HG03095 (cell line): ENCODE results near the gene FBXL7.

Experiments
- ATAC-seq: cut with Tn5 transposase; IDR thresholded peaks from one replicate; pipeline ENCODE4 v1.9.1; 2021; ENCODE audit warnings: moderate library complexity; ENCODE audit not compliant: unreplicated experiment

Gene FBXL7

DNA sequence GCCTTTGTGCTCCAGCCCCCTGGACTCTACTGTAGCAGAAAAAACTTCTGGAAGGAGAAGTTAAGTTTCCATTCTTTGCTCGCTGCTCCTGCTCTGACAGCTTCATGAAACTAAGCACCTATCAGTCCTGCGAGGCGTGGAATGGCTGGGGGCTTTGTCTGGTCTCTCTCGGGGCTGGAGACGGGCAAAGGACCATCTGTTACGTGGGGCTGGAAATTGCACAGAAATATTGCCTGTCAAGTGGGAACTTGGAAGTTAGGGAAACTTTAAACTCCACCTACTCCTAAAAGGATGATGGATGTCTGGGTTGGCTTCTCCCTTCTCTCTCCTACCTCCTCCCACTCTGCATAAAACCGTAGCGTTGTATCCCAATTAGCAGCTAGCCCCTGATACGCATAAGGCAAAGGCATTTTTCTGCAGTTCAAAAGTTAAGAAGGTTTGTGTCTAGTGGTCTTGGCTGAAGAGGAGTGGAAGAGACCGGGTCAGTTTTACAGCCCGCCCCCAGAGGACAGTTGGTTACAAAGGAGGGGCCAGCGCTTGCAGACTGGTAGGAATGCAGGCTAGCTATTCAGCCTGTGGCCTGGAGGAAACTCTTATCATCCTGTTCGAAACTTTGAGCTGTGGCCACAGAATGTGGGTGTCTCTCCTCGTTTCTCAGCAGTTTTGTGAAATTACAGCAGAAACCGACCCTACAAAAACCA is 1.3 kb downstream of the FBXL7 start:
- no peak for ATAC-seq

DNA sequence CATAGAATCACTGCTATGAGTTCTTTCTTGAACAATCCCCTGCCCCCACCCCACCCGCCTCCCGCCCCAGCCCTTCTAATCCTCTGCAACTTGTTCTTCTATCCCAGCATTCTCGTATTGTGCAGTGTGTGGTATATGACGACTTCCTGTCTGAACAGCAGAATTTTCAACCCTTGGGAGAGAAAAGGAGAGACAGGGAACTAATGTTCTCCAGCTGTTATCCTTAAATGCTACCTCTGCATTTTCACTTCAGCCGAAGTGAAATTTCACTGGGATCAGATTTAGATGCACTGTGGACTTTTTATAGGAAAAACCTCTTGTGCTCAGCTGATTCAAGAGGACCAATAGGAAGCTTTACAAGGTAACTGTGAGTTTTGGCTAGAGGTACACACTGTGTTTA is 2.2 kb downstream of the FBXL7 start:
- no peak for ATAC-seq

DNA sequence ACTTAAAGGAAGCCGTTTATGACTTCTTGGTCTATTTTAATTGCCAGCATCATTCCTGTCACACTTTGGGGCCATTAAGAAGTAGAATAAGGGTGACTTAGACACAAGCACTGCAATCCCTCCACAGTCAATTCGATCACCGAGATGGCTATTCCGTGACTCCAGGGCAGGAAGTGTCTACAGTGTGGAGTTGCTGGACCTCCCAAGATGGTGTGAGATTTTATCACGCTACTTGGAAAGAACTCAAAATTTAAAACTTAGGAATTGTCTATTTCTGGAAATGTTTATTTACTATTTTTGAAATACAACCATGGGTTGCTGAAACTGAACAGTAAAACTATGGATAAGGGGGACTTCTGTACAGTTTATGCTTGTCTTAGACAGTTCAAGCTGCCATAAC is 6.2 kb downstream of the FBXL7 start:
- ATAC-seq = no peak

DNA sequence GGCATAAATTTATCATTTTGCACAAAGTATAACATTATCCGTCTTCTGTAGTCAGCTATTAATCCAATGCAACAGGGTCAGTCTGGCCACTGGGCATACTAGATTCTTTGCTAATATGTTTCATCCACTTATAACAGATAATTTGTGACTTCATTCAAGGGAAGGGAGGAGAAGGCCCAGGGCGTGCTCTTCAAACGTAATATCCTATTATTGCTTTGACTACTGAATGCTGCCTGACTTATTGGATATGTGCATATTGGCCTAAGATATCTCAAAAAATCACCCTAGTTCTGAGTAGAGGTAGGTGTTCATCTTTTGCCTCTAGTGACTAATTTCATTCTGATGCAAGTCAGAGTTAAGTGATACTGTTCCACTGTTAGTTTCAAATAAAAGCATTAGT is 6.9 kb downstream of the FBXL7 start:
- ATAC-seq = no peak

DNA sequence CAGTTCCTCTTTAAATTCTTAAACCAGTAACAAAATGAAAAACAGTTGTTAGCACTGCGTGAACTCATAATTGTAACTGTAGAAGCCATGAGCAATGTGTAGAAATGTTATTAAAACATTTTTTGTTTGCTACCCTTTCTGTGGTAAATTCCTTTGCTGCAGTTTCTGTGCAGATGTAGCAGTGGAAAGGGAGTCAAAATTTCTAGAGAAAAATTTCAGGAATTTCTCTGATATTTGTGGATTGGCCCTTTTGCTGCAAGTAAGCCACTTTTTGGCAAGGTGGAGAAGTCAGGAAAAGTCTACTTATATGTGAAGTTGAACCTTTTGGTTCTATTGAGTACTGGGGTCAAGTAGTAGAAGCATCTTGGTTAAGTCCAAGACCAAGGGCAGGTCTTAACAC is 10.1 kb downstream of the FBXL7 start:
- ATAC-seq = no peak

DNA sequence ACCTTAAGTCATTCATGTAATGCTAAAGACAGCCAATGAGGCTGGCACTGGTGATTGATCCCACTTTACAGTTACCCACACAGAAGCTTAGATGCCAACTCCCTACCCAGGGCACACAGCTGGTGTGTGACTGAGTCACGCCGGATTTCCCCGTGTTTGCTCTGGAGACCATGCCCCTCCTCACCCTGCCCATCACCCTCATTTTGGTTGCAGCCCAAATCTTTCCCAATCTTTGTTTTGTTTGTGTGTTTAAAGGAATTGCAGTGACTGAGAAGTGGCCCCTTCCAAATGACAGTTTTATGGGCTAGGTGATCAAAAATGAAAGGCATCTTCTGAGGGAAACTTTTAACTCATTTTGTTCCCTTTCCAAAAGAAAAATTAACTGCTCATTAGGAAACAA is 10.9 kb downstream of the FBXL7 start:
- ATAC-seq = no peak

DNA sequence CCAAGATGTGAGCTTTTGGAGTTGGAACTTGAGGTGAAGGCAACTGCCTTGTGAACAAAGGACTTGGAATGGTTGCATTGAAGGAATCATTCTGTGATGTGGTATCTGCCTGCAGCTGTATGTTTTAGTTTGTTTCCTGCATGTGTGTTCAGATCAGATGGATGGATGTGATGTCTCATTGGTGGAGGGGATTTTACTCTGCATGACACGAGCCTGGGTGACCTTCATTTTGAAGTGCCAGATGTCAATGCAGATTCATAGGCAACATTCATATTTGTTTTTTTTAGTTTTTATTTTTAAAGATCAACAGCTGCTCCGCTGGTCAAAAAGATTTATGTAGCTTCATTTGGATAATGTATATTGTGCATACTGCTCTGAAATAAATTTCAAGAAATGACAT is 13.5 kb downstream of the FBXL7 start:
- ATAC-seq = no peak

DNA sequence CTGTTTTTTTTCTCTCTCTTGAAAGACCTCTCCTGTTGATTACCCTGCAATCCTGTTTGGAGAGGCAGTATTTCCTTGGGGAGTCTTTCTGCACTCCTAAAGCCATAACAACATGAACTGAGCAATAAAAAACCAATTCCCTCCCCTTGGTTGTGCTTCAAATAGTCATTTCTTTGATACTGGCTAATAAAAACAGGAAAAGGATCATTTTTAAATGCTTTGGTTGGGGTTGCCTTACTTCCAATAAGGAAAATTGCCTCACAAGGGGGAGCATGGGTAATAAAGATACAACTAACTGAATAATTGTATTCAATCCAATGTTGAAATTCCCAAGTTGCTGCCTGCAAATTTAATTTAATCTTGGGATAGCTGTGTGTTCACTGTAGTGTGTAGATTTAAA is 13.9 kb downstream of the FBXL7 start:
- ATAC-seq = no peak

DNA sequence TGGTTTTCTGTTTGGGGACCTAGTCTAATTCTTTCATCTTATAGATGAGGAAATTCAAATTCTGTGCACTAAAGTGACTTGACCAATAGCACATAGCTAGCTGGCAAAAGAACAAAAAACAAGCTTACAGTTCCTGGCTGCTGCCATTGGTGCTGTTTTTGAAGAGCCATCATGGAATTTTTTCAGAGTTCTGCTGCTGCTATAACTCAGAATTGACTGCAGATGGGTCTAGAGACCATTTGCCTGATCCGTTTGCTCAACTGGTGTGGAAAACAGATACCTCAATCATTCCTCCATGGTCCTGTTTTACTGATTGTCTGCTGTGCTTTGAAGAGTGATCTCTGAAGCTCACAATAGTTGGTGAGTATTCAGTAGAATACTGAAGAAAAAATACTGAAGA is 15.2 kb downstream of the FBXL7 start:
- ATAC-seq = no peak

DNA sequence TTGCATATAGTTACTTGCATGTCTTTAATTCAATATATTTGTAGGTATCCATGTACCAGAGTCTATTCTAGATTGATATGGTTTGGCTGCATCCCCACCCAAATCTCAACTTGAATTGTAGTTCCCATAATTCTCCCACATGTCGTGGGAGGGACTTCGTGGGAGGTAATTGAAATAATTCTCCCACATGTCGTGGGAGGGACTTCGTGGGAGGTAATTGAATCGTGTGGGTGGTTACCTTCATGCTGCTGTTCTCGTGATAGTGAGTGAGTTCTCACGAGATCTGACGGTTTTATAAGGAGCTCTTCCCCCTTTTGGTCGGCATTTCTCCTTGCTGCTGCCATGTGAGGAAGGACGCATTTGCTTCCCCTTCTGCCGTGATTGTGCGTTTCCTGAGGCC is 16.5 kb downstream of the FBXL7 start:
- ATAC-seq = no peak

DNA sequence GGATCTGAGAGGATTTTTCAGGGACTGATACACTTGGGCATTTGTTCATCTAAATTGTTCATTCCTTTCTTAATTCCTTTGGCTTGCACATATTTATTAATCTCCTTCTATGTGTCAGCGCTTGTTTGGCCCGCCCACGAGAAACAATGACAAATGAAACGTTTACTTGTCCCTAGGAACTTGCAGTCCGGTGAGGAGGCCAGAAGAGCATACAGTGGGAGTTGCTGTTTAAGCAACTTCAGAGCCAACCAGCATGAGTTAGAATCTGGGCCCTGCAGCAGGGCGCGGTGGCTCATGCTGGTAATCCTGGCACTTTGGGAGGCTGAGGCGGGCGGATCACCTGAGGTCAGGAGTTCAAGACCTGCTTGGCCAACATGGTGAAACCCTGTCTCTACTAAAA is 18.8 kb downstream of the FBXL7 start:
- ATAC-seq = no peak

DNA sequence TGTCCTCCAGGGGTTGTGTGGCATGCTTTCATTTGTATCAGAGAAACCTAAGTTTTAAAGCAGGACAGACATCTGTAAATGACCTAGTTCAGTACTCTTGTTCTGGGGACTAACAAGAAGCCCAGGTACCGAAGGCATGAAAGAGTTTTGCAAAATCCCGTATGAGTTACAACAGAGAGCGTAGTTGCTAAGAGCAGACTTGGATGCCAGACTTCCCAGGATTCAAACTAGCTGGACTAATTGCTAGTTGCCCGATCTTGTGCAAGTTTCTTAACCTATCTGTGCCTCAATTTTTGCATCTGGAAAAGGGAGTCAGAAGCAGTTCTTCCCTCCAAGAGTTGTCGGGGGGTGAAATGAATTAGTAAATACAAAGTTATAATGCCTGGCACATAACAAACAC is 20.9 kb downstream of the FBXL7 start:
- no peak for ATAC-seq

DNA sequence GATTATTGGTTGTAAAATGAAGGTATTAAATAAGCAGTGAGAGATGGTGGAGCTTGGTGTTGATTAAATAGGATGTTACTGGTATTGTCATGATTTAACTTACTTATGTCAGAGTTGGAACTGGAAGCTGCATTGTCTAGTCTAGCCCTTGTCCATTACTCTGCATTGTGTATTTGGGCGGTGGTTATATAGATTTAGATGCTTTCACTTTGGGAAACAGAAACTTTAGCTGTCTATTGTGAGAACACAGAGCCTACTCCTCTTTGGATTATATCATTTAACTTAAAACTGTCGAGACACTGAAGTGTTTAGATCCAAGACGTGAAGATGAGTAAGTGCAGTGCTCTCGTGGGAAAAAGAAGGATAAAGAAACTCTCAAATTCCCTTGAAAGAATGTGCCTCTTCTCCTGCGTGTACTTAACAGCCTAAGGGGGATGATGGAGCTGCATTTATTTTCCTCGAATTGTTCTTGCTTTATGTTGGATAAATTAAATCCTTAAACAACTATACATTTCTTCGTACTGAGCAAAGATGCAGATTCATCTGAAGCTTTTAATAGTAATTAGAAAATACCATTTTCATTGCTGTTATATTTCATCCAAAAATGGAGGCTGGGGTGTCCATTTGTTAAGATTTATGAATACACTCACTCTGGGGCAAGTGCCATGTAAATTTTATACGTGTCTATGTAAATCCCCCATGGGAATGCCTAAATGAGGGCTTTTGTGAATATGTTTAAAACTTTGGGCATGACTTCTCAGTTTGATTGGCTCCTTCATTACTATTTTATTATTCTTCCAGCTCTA is 21.6 kb downstream of the FBXL7 start:
- ATAC-seq = no peak

DNA sequence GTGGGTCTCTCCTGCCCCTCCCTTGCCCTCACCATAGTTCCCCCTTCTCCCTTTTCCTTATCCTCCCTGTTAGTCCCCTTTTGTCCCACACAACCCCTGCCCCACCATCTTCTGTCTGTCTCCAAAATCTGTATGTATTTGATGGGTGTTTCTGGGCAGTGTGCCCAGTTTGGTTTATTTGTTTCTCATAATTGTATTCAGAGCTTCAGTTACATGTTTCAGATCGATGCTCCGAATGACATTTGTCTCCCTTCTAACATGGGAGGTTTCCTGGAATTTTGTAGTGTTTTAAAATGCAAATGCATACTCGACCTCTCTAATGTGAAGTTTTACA is 22.2 kb downstream of the FBXL7 start:
- no peak for ATAC-seq

DNA sequence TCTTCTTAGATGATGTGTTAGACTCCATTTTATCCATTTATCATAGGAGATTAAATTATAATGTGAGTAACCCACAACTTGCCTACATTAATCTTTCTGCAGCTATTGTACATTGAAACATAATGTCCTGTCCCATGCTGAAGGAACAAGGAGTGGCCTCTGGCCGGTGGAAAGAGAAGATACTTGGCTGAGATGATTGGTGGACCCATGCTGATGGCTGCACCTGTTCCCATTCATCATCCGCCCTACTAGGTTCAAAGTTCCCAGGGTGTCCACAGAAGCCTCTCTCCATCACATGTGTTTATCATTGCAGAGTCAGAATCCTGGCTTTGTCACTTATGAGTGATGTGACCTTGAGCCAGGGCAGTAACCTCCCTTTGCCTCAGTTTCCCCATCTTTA is 24.7 kb downstream of the FBXL7 start:
- ATAC-seq = no peak

DNA sequence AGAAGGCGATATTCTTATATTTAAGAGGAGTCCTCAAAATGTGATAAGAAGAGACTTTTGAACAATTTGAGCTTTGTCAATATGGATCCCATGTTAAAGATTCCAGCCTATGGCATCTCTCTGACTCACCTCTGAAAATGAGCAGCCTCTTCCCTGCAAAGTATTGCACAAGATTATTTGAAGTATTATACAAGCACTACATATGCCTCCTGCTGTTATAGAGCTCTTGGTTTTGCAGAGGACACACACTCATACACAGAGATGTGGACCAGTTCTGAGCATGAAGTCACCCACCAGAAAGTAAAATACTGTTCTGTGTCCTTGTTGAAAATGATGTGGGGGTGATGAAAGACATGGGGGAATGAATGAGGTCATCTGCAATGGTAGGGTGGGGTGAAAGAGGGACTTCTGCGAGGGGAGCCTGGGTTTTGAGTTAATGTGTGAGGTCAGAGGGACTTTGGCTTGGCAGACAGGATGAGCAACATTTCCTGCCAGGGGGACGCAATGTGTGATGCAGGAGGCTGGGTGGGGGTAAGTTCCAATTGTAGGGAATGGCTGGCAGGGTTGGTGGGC is 25.8 kb downstream of the FBXL7 start:
- no peak for ATAC-seq

DNA sequence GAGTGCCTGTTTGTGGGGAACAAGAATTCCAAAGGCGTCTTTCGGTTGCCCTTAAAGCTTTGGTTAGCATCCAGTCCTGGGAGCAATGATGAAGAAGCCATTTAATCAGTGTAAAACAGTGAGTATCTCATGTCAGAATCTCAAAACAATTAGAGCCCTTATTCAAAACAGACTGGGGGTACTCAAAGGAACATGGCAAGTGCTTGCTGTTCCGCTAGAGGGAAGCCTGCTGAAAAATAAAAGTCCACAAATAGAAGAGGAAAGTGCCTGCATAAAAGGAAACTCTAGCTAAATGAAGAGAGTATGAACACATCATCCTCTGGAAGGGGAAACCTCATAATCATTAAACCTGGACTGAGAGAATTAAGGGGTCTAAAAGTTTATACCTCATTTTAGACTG is 26.4 kb downstream of the FBXL7 start:
- no peak for ATAC-seq

DNA sequence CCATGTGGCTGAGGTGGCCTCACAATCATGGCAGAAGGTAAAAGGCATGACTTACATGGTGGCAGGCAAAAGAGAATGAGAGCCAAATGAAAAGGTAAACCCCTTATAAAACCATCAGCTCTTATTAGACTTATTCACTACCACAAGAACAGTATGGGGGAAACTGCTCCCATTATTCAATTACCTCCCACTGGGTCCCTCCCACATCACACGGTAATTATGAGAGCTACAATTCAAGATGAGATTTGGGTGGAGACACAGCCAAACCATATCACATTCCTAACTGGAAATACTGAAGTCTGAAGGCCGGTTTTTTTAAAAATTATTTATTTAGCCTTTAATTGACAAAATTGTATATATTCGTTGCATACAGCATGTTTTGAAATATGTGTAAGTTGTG is 28.5 kb downstream of the FBXL7 start:
- ATAC-seq = no peak

DNA sequence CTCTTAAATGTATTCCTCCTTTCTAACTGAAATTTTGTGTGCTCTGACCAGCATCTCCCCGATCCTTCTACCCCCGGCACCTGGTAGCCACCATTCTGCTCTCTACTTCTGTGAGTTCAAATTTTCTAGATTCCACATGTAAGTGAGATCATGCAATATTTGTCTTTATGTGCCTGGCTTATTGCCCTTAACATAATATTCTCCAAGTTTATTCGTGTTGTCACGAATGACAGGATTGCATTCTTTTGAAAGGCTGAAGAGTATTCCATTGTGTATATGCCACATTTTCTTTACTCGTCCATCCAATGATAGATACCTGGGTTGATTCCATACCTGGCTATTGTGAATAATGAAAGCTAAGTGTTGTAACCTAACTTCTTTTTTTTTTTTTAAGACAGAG is 29.0 kb downstream of the FBXL7 start:
- ATAC-seq = no peak

DNA sequence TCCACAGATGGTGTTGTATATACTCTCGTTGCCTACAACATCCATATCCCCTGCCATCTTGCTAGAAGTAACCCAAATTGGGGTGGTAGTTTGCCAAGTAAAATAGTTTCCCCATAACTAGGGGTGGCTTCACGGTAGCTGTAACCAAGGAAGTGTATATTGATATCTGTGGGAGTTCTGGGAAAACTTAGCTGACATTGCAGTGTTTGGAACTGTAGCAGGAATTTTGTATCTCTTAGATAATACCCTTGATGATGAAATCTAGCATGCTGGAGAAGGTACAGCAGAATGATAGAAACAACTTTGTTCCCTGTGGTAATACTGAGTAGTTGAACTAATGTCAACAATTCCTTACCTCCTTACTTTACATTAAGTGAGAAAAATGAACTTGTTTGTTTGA is 29.8 kb downstream of the FBXL7 start:
- ATAC-seq = no peak

DNA sequence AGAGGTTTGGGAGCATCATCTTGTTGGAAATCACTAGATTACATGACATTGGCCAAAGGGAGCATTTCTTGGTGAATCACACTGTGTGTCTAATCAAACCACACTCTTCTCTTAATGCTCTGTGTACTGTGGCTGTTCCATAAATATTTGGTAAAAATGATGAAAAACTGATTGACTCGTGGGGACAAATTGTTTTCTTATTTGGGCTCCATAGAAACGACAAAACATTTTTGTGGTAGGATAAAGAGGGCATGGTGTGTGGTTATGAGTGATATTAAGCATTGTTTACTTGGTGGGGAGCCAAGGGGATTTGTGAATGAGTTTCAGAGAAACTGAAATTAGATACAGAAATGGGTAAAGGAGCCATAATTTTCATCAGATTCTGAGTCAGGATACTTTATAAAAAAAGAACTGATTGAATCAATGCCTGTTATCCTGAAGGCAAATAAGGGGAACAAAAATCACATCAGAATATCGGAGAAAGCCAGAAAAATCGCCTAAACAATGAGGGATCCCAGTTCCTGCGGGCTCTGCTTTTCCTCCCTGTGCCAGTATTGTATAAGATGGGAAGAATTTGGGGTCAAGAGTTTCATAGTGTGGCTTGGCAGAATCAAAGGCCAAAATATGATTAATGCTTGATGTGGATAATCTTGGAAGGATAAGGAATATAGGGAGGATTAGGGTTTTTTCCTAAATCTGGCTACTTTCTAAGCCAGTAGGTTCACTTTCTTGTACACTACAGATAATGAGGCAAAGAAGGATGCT is 33.3 kb downstream of the FBXL7 start:
- ATAC-seq = no peak

DNA sequence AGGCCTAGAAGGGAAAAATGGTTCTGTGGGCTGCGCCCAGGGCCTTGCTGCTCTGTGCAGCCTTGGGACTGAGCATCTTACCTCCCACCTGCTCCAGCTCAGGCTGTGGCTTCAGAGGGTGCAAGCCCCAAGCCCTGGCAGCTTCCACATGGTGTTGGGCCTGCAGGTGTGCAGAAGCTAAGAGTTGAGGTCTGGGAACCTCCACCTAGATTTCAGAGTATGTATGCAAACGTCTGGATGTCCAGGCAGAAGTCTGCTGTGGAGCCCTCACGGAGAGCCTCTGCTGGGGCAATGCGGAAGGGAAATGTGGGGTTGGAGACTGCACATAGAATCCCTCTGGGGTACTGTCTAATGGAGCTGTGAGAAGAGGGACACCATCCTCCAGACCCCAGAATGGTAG is 36.0 kb downstream of the FBXL7 start:
- no peak for ATAC-seq
